Right lobe of liver (tissue), 6 donors: ENCODE data around the gene ZNF576. TPM values are rescaled to one million over a fixed set of nuclear protein-coding genes. Genes with fewer than 3 reads are reported as not detected.
"Not testable (repeated sequence)": the region's sequence is repeated elsewhere in the genome, so short reads cannot be mapped to it uniquely, and the experiment has no call there.

Experiments used
- ATAC-seq, 4 donors: fragments of 200-7000 bp; cut with Tn5 transposase; one replicate each; pipeline ENCODE4 v1.9.1; 2020; ENCODE audit warnings: mild to moderate bottlenecking in 4 of 4, moderate library complexity in 4 of 4
- DNase-seq, 3 donors: peaks; one replicate each; pipeline ENCODE4 v3.0.0-alpha.2; 2020
- H3K27ac ChIP-seq, 3 donors: fragments of 200-600 bp; one replicate each; pipeline ENCODE4 v1.8.0; 2022
- H3K27me3 ChIP-seq, 2 donors: fragments of 200-600 bp; one replicate each; pipeline ENCODE4 v1.8.0; 2022
- H3K36me3 ChIP-seq, 4 donors: fragments of 200-600 bp; sonication (generic) in 1 of 4; one replicate each; pipeline versions ENCODE4 v1.5.1 to v1.8.0; 2017 to 2022; ENCODE audit warnings: control low read depth in 1 of 4
- H3K4me1 ChIP-seq, 4 donors: fragments of 200-600 bp; sonication (generic) in 1 of 4; one replicate each; pipeline versions ENCODE4 v1.5.1 to v1.8.0; 2017 to 2022; ENCODE audit warnings: control low read depth in 1 of 4
- H3K4me3 ChIP-seq, 3 donors: fragments of 200-600 bp; one replicate each; pipeline ENCODE4 v1.8.0; 2022
- H3K9me3 ChIP-seq, 4 donors: fragments of 200-600 bp; sonication (generic) in 1 of 4; one replicate each; pipeline versions ENCODE4 v1.5.1 to v1.8.0; 2017 to 2022; ENCODE audit warnings: control low read depth in 1 of 4
- POLR2A ChIP-seq: fragments of 450-650 bp; IDR thresholded peaks from one replicate; pipeline ENCODE4 v1.6.1; 2017; ENCODE audit warnings: antibody characterized with exemption, mild to moderate bottlenecking
- WGBS: methylation state at CpG from one replicate; pipeline ENCODE4 v1.1.6; 2018; ENCODE audit warnings: low coverage, low lambda C conversion rate; ENCODE audit not compliant: insufficient coverage; ENCODE audit errors: missing lambda C conversion rate; 5-methylcytosine and 5-hydroxymethylcytosine counted together
- intact Hi-C, 2 donors: fragments of 100-400 bp; cut with DNase I; formaldehyde crosslinking; loops; one replicate each; pipeline versions ENCODE4 v1.11.2 to v1.14.1; 2022
- total RNA-seq, 6 experiments: library from RNA; depleted of rRNA in 2 of 6; stranded (reverse); fragments of >200 nt in 2 of 6; fragmentation: NEBNext Ultra II Directional in 3 of 6; extraction: Animal tissue kit (Norgen Biotek cat#: 25700) in 3 of 6; gene quantifications; one replicate each; pipeline versions ENCODE4 v1.1.0 to v1.2.4, GENCODE V29; 2016 to 2023
- TF ChIP-seq, protein P1 (sequence below), 4 donors: fragments of 200-600 bp in 3 of 4; fragments of 450-650 bp in 1 of 4; IDR thresholded peaks; one replicate each; pipeline versions ENCODE4 v1.5.1 to v1.8.0; 2016 to 2022; ENCODE audit warnings: antibody characterized with exemption in 4 of 4, mild to moderate bottlenecking in 2 of 4
- donor health status: DM: no; HTN: yes; CAD: no.
- donor health status: DM: no; HTN: no; CAD: no.
- donor health status: DM: no; HTN: no; CAD: no.
- donor health status: DM: no; HTN: yes; CAD: no.
- donor health status: DM: no; HTN: yes; CAD: no.

The ZNF576 gene
- total RNA-seq, 6 experiments from 2014 or later, result 7.7 to 15.8 (median 10.3) TPM

DNA sequence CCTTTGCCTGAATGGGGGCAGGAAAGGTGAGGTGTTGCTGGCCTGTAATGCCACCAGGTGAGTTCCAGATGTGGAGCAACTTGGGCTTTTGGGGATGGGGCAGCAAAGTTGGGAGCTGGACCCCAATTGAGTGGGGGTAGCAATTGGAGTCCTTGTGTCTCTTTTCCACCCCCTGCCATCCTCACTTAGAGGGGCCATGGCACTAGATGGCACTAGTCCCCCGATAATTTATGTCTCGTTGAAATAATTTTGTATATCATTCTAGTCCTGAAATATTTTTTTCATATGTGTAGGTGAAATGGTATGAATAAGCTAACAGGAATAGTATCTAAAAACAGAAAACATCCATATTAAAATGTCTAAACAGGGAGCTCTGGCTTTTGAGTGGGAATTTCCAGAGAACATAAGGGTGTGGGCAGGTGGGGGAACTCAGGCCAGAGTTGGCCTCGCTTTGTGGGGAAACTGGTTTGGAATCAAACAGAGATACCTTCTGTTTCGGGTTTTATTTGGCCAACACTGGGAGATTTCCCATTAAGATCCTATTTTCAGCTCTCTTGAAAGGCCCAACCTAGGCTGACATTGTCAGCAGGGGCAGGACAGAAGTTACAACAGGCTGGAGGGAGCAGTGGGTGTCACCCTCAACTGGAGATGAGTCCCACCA lies 3.4 kb downstream of the ZNF576 start:
- no peak for DNase-seq
- Histone ChIP-seq H3K27ac (no peak overlapping the region), H3K4me1 (peaks cover 0 to 22% (median 6%) of the 10 kb centered on the region in 4 donors), H3K9me3 (no peaks in the 10 kb centered on the region), H3K36me3 (peaks cover 0 to 18% (median 1%) of the 10 kb centered on the region in 4 donors), H3K27me3 (no peaks in the 10 kb centered on the region), H3K4me3 (no peak overlapping the region)
- TF ChIP-seq, protein P1, sequence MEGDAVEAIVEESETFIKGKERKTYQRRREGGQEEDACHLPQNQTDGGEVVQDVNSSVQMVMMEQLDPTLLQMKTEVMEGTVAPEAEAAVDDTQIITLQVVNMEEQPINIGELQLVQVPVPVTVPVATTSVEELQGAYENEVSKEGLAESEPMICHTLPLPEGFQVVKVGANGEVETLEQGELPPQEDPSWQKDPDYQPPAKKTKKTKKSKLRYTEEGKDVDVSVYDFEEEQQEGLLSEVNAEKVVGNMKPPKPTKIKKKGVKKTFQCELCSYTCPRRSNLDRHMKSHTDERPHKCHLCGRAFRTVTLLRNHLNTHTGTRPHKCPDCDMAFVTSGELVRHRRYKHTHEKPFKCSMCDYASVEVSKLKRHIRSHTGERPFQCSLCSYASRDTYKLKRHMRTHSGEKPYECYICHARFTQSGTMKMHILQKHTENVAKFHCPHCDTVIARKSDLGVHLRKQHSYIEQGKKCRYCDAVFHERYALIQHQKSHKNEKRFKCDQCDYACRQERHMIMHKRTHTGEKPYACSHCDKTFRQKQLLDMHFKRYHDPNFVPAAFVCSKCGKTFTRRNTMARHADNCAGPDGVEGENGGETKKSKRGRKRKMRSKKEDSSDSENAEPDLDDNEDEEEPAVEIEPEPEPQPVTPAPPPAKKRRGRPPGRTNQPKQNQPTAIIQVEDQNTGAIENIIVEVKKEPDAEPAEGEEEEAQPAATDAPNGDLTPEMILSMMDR (IDR thresholded peaks at IDR 0.05), result no peak
- TF ChIP-seq POLR2A, result no peak
- WGBS, result 78% methylated on average over 4 of the region's 4 CpGs
- no peak for ATAC-seq
- intact Hi-C loops, result no loop called here

DNA sequence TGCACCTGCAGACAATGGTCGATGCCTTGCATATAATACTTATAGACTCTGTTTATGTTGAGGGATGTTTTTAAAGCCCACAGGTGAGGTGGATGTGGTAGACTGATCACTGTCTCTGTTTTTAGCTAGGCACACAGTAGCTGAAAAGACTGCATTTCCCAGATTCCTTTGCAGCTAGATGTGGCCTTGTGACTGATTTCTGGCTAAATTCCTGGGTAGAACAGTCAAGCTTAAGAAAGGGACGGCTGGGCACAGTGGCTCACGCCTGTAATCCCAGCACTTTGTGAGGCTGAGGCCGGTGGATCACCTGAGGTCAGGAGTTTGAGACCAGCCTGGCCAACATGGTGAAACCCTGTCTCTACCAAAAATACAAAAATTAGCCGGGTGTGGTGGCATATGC lies 3.9 kb downstream of the ZNF576 start:
- 70% methylated on average over 2 of the region's 5 CpGs for WGBS
- not testable (repeated sequence) for H3K27ac ChIP-seq

DNA sequence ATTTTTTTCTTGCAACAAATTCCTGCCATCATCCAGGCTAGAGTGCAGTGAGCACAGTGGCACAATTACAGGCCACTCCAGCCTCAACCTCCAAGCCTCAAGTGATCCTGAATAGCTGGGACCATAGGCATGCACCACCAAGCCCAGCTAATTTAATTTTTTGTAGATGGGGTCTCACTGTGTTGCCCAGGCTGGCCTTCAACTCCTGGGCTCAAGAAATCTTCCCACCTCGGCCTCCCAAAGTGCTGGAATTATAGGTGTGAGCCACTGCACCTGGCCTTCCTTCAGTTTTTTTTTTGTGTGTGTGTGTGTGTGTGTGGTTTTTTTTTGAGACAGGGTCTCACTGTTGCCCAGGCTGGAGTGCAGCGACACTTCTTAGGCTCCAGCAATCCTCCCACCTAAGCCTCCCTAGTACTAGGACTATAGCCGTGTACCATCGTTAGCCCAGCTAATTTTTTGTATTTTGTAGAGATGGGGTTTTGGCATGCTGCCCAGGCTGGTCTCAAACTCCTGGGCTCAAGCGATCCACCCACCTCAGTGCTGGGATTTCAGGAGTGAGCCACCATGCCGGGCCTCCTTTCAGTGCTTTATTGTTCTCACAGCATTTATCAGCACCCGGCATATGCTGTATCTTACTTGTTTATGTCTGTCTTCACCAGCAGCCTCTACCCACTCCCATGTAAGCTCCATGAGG lies 9.6 kb downstream of the ZNF576 start:
- WGBS, result 84% methylated on average over 4 of the region's 7 CpGs
- DNase-seq, result no peak
- H3K27me3 ChIP-seq, result no peaks in the 10 kb centered on the region
- no peak overlapping the region for H3K27ac ChIP-seq
- no peak for ATAC-seq
- intact Hi-C loops, result no loop called here
- H3K4me3 ChIP-seq, result no peak overlapping the region
- H3K9me3 ChIP-seq, result no peaks in the 10 kb centered on the region
- peaks cover 0 to 9% (median 0%) of the 10 kb centered on the region in 4 donors for H3K36me3 ChIP-seq
- TF ChIP-seq, protein P1 (IDR thresholded peaks at IDR 0.05), result no peak
- TF ChIP-seq POLR2A, result no peak
- no peaks in the 10 kb centered on the region for H3K4me1 ChIP-seq

More for the DNA sequence above, 3.9 kb downstream of the ZNF576 start:
- H3K9me3 ChIP-seq, DNase-seq, H3K4me3 ChIP-seq, intact Hi-C loops, ATAC-seq, H3K27me3 ChIP-seq: not testable (repeated sequence)
- peaks cover 0 to 17% (median 5%) of the 10 kb centered on the region in 4 donors for H3K4me1 ChIP-seq
- H3K36me3 ChIP-seq, result peaks cover 0 to 18% (median 1%) of the 10 kb centered on the region in 4 donors

DNA sequence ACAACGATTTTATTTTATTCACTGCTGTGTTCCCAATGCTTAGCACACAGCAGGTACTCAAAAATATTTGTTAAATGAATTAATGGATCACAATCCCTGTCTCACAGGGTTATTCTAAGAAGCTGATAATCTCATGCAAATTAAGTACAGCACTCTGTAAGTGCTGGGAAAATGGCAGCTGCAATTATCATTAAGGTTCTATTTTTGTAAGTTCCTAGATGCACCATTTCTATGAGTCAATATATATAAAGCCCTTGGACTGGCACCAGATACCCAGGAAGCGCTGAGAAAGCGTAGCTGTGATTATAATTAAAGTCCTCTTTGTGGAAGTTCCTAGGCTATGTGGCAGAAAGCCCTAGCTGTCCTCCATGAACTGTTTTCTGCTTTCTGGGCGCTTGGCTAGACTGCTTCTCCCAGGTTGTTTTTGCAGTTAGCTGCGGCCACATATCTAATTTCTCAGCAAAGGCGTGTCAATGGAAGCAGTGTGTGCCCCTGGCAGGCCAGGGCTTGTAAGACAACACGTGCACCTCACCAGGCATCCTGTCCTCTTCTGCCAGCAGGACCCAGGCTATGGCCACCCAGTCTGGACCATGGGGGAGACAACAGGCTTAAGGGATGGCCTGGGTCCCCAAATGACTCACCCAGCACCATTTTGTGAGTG lies 10.3 kb downstream of the ZNF576 start:
- no peak for ATAC-seq
- H3K4me1 ChIP-seq, result no peaks in the 10 kb centered on the region
- H3K9me3 ChIP-seq, result no peaks in the 10 kb centered on the region
- H3K36me3 ChIP-seq, result peaks cover 0 to 3% (median 0%) of the 10 kb centered on the region in 4 donors
- TF ChIP-seq POLR2A, result no peak
- TF ChIP-seq, protein P1 (IDR thresholded peaks at IDR 0.05), result no peak
- no peak overlapping the region for H3K4me3 ChIP-seq
- DNase-seq, result no peak
- intact Hi-C loops, result no loop called here
- no peaks in the 10 kb centered on the region for H3K27me3 ChIP-seq
- no peak overlapping the region for H3K27ac ChIP-seq
- WGBS, result 85% methylated on average over 5 of the region's 7 CpGs
